HG03139 (cell line): ENCODE results near the gene KRTAP5-4.
"Not testable (repeated sequence)": the region's sequence is repeated elsewhere in the genome, so short reads cannot be mapped to it uniquely, and the experiment has no call there.

Experiments used
- ATAC-seq: cut with Tn5 transposase; IDR thresholded peaks from one replicate; pipeline ENCODE4 v1.9.1; 2021; ENCODE audit not compliant: unreplicated experiment

The KRTAP5-4 gene

DNA sequence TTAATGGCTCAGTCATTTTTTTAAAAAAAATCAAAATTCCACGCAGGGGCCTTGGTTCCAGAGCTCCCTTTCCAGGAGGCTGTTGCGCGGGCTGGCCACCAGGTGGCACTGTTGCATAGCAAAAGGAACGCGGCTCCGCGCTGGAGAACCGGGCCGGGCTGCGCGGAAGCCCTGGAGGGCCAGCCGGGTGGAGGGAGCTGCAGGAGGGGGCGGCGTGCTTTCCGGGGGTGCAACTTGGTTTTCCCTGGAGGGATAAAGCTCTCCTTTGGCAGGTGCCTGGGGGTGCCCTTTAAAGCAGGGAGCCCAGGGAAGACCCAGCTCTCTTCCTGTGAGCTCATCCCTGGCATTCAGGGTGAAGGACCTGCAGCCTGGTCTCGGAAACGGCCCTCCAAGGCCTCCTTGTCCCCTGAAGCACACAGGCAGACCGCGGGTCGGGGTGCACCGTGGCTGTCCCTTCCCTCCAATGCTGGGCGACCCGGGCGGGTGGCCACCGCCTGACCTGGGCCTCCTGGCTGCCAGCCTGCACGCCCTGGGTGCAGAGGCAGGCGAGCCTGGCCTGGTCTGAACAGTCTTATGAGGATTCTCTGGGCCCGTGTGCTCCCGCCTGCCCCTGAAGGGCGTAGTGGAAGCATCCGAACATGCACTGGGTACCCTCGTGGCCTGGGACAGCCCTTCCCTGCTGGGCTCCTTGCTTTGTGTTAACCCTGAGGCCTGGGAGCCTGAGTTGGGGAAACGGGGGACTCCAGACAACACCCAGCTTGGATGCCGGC is 31.0 kb upstream of the KRTAP5-4 start:
- no peak for ATAC-seq

DNA sequence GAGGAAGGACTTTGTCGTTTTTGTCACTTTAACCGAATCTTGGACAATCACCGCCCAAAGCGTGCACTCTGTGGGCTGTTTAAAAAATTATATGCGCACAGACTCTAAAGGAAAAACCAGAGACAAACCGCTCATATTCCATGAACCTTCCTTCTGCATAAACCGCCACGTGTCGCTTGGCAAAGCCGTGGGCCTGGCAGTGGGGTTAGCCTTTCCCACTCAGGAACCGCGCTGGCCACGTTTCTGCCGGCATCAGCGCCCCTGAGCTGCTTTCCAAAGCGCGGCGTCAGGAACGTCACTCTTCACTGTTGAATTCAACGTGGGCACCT is 30.5 kb upstream of the KRTAP5-4 start:
- ATAC-seq: no peak

GRCh38 chr11:1652026-1652425 is 30.1 kb upstream of the KRTAP5-4 start:
- ATAC-seq: no peak

DNA sequence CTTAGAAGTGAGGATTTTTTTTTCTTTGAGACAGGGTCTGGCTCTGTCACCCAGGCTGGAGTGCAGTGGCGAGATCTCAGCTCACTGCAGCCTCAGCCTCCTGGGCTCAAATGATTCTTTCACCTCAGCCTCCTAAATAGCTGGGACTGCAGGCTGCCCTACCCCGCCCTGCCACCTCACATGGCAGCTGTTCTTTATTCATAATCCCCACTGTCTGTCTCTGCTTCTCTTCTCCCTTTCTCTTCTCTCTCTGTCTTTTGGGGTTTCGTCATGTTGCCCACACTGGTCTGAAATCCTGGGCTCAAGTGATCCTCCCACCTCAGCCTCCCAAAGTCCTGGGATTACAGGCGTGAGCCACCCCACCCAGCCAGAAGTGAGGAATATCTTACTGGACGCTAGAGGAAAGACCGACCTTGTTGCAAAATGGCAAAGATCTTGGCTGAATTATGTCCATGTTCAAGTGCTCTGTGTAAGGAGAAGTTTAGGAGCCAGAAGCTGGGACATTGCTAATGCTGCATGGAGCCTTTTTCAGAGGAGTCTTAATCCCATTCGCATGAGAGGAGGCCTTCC is 29.6 kb upstream of the KRTAP5-4 start:
- no peak for ATAC-seq

DNA sequence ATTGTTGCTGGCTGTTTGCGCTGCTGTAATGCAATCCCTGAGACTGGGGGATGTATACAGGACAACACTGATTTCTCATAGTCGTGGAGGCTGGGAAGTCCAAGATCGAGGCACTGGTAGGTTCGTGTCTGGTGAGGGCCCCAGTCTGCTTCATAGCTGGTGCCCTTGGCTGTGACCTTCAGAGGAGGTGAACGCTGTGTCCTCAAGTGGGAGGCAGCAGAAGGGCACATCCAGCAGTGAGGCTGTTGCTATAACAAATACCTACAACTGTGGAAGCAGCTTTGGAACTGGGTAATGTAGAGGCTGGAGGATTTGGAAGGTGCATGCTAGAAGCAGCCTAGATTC is 29.0 kb upstream of the KRTAP5-4 start:
- ATAC-seq: no peak

GRCh38 chr11:1650034-1650917 is 28.3 kb upstream of the KRTAP5-4 start:
- no peak for ATAC-seq

DNA sequence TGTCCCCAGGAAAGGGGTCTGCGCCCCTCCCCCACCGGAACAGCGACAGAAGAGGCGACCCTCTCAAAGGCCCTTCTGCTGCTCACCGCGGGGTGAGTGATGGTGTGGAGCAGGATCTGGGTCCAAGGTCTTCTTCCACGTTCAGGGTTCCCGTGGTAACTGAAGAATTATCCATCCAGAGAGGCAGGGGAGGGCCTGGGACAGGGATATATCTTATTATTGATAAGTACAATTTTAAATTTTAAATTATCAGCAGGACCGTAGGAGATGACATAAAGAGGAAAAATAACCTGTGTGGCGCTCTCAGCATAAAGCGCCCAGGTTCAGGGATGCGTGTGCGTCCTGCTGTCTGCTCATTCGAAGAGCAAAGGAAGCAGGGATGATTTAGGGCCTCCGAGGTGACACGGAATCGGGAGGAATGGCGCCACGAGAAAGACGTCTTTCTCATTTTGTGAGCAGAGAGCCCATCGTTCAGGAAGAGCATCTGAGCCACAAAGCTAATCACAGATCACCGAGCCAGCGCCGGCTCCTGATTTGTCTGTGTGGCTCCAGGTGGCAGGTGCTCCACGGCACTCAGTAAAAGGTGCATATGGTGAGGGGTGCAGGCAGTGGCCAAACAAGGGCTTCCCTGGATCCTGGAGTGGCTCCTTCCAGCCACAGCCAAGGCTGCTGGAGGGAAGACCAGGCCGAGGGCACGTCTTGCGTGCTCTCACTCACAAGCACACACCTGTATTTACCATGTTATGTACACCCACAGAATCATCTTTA is 26.9 kb upstream of the KRTAP5-4 start:
- no peak for ATAC-seq

DNA sequence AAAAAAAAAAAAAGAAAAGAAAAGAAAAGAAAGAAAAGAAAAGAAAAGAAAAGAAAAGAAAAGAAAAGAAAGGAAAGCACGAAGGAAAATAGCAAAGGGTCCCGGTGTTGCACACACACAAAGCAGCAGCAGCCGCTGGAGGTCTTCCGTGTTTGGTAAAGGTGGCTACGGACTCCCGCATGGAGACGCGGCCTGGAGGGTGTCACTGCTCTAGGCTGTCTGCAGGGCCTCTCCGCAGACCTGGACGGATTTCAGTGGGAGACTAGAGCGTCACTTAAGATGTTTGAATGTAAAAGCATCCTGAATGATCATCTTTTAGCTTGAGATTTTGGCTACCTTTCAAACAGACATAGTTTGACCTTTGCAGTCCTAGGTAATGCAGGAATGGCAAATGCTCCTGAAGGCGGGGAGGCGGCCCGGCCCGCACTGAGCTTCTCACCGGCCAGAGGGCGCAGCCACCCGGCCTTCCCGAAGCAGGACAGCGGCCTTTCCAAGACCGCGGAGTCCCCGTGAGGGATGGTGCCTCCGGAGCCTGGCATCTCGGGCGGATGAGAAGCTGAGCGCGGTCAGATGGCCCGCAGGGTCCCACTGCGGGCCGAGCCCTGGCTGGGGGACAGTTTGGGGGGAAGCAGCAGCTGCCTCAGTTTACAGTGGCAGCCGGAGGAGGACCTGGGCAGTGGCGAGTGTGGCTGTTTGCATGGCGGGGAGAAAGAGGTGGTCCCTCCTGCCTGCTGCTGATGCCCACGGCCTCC is 26.1 kb upstream of the KRTAP5-4 start:
- ATAC-seq: no peak

GRCh38 chr11:1646540-1646939 is 24.6 kb upstream of the KRTAP5-4 start:
- ATAC-seq: not testable (repeated sequence)

DNA sequence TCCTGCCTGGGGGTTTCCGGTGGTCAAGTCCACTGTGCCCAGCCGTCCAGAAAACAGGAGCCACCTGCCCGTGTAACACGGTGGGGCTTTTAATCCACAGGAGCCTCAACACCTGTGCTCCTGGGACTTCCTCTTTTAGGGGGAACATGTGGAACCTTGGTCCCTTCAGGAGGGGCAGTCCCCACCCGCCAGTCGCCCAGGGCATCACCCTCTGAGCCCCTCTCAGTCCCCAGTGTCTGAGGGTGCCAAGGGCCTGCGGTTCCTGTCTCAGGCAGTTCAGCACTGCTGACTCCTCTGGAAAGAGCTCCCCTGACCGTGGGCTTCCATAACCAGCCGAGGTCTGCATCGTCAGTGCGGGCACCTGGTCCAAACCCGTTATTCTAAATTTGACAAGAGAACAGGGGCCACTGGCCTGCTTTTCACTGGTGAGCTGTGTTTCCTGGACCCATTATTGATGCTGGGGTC is 23.5 kb upstream of the KRTAP5-4 start:
- ATAC-seq: no peak

GRCh38 chr11:1644601-1645356 is 22.8 kb upstream of the KRTAP5-4 start:
- ATAC-seq: no peak

GRCh38 chr11:1643146-1643690 is 21.3 kb upstream of the KRTAP5-4 start:
- ATAC-seq: no peak

- ATAC-seq: no peak
Observed at GRCh38 chr11:1642288-1643145, 20.6 kb upstream of the KRTAP5-4 start.

GRCh38 chr11:1641096-1641495 is 19.2 kb upstream of the KRTAP5-4 start:
- ATAC-seq: no peak

DNA sequence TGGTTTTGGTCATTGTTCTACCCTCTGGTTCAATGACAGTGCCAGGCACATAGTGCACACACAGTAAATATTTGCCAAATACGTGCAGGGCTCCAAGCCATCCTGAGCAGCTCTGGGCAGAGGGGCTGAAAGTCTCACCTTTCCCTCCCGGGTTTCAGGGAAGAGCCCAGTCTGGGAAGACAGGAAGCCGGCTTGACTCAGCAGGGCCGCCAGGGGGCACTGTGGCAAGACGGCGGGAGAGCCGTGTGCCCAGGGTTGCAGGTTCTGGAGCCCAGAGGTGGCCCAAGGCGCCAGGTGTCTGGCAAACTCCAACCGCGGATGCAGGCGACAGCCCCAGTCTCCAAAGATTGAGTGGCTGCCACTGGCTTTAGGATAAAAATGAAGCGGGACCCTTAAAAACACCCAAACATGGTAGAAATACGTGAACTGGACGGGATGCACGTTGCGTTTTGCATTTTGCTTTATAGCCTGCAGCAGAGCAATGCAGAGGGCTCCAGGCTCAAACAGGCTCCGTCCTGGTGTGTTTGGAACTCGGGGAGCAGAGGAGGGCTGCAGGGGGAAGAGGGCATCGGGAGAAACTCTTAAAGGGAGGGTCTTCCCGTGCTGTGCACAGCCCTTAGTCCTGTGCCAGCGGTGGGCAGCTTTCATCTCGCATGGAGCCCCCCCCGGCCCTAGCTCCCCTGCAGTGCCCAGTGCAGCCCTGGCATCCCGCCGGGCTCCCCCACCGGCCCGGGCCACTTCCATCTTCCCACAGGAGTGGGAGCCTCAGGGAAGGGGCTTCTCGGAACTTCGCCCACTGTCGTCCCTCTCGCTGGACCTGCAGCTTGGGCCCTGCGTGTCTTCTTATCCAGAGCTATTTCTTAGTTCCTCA is 18.4 kb upstream of the KRTAP5-4 start:
- ATAC-seq: no peak

- ATAC-seq: no peak
Observed at GRCh38 chr11:1639666-1640065, 17.7 kb upstream of the KRTAP5-4 start.

- no peak for ATAC-seq
Observed at GRCh38 chr11:1639102-1639620, 17.2 kb upstream of the KRTAP5-4 start.
